Hindlimb muscle (tissue), 1 donor: ENCODE data around the gene GART. TPM values are rescaled to one million over a fixed set of nuclear protein-coding genes. Genes with fewer than 3 reads are reported as not detected.

Experiments
- DNase-seq: peaks from one replicate; pipeline ENCODE4 v3.0.0-alpha.2; 2013
- polyA plus RNA-seq: library from polyadenylated mRNA; unstranded; fragments of 120-200 nt; gene quantifications from one replicate; pipeline ENCODE4 v1.2.1, GENCODE V29; 2013; ENCODE audit not compliant: insufficient read length

The GART gene
- polyA plus RNA-seq, 1 donor: 54.2 TPM

GRCh38 chr21:33552999-33553598 is 11.2 kb upstream of the GART start:
- DNase-seq: no peak

GRCh38 chr21:33552093-33552998 is 10.4 kb upstream of the GART start:
- no peak for DNase-seq

GRCh38 chr21:33551664-33552063 is 9.7 kb upstream of the GART start:
- DNase-seq: no peak

DNA sequence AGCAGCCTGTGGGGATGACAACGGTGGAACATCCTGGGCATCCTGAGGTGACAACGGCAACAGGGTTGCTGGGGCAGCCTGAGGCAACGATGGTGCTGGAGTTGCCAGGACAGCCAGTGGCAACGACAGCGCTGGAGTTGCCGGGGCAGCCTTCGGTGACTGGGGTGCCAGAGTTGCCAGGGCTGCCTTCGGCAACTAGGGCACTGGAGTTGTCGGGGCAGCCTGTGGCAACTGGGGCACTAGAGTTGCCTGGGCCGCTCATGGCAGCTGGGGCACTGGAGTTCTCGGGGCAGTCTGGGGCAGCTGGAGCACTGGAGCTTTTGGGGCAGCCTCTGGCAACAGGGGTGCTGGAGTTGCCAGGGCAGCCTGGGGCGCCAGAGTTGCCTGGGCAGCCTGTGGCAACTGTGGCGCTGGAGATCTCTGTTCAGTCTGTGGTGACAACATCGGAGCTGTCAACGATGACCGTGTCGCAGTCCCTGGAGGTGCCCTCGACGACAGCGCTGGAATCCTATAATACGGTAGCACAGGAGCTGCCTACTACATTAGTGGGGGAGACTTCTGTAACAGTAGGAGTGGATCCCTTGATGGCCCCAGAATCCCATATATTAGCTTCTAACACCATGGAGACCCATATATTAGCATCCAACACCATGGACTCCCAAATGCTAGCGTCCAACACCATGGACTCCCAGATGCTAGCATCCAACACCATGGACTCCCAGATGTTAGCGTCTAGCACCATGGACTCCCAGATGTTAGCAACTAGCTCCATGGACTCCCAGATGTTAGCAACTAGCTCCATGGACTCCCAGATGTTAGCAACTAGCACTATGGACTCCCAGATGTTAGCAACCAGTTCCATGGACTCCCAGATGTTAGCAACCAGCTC is 9.1 kb upstream of the GART start:
- DNase-seq: no peak

DNA sequence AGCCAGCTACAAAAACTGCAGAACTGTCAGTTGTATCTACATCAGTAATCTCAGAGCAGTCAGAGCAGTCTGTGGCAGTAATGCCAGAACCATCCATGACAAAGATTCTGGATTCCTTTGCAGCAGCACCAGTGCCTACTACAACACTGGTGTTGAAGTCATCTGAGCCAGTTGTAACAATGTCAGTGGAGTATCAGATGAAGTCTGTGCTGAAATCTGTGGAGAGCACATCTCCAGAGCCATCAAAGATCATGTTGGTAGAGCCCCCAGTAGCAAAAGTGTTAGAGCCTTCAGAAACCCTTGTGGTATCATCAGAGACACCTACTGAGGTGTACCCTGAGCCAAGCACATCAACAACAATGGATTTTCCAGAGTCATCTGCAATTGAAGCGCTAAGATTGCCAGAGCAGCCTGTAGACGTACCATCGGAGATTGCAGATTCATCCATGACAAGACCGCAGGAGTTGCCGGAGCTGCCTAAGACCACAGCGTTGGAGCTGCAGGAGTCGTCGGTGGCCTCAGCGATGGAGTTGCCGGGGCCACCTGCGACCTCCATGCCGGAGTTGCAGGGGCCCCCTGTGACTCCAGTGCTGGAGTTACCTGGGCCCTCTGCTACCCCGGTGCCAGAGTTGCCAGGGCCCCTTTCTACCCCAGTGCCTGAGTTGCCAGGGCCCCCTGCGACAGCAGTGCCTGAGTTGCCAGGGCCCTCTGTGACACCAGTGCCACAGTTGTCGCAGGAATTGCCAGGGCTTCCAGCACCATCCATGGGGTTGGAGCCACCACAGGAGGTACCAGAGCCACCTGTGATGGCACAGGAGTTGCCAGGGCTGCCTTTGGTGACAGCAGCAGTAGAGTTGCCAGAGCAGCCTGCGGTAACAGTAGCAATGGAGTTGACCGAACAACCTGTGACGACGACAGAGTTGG is 8.2 kb upstream of the GART start:
- DNase-seq: no peak

DNA sequence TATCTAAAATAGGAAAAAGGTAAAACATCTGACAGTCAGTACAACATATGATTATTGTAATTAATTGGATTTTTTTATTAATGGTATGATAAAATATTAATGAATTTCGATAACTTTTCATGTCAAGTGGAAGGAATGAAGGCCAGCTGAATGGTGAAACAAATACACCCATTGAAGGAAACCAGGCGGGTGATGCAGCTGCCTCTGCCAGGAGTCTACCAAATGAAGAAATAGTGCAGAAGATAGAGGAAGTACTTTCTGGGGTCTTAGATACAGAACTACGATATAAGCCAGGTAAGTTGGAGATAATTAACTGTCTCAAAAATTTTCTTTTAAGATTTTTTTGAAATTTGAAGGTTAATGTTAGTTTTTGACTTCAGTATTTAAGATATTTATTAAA is 4.2 kb upstream of the GART start:
- DNase-seq: no peak

- no peak for DNase-seq
Observed at GRCh38 chr21:33544451-33545195, 2.7 kb upstream of the GART start.

GRCh38 chr21:33543505-33544129 is 1.7 kb upstream of the GART start:
- DNase-seq: no peak

GRCh38 chr21:33542640-33543504 is 955 bp upstream of the GART start, which contains the start of gene SON:
Gene SON (plus strand): TSS chr21:33543038. CDS start chr21:33543093, 55 bp downstream.
- DNase-seq: peak; percentile 99

DNA sequence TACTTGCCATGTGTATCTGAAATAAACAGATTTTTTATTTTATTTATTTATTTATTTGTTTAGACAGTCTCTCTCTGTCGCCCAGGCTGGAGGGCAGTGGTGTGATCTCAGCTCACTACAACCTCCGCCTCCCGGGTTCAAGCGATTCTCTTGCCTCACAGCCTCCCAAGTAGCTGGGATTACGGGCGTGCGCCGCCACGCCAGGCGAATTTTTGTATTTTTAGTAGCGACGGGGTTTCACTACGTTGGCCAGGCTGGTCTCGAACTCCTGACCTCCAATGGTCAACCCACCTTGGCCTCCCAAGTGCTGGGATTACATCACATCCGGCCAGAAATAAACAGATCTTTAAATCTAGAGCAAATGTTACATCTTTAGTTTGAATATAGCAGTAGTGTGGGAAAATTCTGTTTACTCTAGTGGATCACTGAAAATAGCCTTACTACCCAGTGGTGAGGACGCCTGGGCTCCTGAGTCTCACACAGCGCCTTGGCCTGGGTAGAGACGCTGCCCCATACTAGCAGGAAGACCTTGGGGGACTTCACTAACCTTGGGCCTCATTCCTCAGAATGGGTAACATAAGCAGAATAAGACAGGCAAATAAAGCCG is 709 bp downstream of the GART start:
- peak; percentile 7 for DNase-seq

- no peak for DNase-seq
Observed at GRCh38 chr21:33540711-33541104, 1.2 kb downstream of the GART start.

GRCh38 chr21:33539616-33540015 is 2.3 kb downstream of the GART start:
- DNase-seq: no peak

- no peak for DNase-seq
Observed at GRCh38 chr21:33537212-33537611, 4.7 kb downstream of the GART start.

GRCh38 chr21:33531007-33531406 is 10.9 kb downstream of the GART start:
- no peak for DNase-seq

DNA sequence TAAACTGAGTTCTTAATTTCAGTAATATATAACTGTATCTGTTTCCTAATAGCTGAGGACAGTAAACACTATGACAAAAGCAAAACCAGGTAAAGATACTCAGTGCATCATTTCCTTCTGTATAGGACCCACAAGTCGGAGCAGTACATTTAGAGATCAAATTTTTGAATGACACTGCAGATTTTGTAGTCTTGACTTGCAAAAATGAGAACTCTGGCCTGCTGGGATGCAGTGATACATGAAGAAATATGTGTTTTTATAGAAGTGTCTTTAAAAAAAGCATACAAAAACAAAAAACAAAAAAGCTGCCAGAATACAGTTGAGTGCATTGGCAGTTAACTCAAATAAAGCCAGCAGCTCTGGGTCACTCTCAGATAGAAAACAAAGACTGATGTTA is 19.0 kb downstream of the GART start:
- DNase-seq: no peak

GRCh38 chr21:33522297-33522952 is 19.5 kb downstream of the GART start:
- DNase-seq: no peak

DNA sequence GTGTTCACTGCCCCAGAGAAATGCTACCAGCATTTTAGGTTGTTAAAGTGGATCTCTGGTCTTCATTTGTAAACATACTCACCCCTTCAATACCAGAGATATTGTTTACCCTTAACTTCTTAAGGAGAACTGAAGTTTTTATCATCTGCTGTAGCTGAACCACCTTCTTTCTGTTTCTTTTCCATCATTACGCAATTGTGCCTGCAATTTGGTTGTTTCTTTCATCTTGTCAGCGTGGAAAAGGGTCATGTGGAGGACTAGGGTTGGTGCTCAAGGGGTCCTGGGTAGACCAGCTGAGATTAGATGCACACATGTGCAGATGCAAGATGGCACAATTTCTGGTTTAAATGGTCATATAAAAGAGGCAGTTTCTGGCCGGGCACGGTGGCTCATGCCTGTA is 23.0 kb downstream of the GART start:
- DNase-seq: no peak

DNA sequence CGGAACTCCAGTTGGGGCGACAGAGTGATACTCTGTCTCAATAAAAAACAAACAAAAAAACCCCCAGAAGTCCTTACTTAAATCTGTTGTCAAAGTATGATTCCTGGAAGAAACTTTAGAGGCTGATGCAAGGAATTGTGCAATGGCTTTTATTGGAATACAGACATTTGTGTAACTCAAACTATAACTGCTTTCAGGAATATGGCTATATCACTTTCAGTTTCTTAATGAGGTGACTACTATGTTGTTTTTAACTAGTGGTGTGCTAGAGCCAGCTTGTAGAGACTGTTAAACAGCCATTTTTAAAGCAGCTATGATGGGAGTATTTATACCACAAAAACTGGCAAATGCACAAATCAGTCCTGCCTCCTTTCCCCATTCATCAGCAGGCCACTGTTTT is 27.7 kb downstream of the GART start:
- no peak for DNase-seq

GRCh38 chr21:33512481-33512880 is 29.4 kb downstream of the GART start:
- no peak for DNase-seq
